DOHH2 (cell line): ENCODE measurements around the gene BUD13.

ENCODE experiments used
- H3F3A ChIP-seq: fragments of 200-600 bp; sonication (generic), shearing (Covaris generic); 2 replicates; pipeline ENCODE4 v1.6.0; 2016; ENCODE audit warnings: antibody characterized with exemption, mild to moderate bottlenecking; ENCODE audit not compliant: control insufficient read depth, insufficient read depth
- H3K27ac ChIP-seq: fragments of 200-600 bp; sonication (generic); 2 replicates; pipeline ENCODE4 v1.5.1; 2014; ENCODE audit warnings: low read depth, mild to moderate bottlenecking, low read length, moderate library complexity
- H3K27me3 ChIP-seq: fragments of 200-600 bp; sonication (generic); 2 replicates; pipeline ENCODE4 v1.6.1; 2014; ENCODE audit warnings: mild to moderate bottlenecking, low read length, mixed read lengths; ENCODE audit not compliant: control insufficient read depth
- H3K36me3 ChIP-seq: fragments of 200-600 bp; sonication (generic); 2 replicates; pipeline ENCODE4 v1.6.1; 2014; ENCODE audit warnings: mild to moderate bottlenecking, low read length, moderate library complexity, mixed read lengths; ENCODE audit not compliant: control insufficient read depth
- H3K4me1 ChIP-seq: fragments of 200-600 bp; sonication (generic); 2 replicates; pipeline ENCODE4 v1.6.1; 2014; ENCODE audit warnings: mild to moderate bottlenecking, low read length, mixed read lengths; ENCODE audit not compliant: control insufficient read depth
- H3K4me2 ChIP-seq: fragments of 200-600 bp; sonication (generic); 2 replicates; pipeline ENCODE4 v1.6.0; 2014; ENCODE audit warnings: mild to moderate bottlenecking, low read length, moderate library complexity
- H3K4me3 ChIP-seq: fragments of 200-600 bp; sonication (generic); 2 replicates; pipeline ENCODE4 v1.5.1; 2014; ENCODE audit warnings: mild to moderate bottlenecking, low read length, mixed read lengths
- H3K79me2 ChIP-seq: fragments of 200-600 bp; sonication (generic); 2 replicates; pipeline ENCODE4 v1.6.1; 2014; ENCODE audit warnings: mild to moderate bottlenecking, low read length, mixed read lengths; ENCODE audit not compliant: control insufficient read depth
- H3K9me2 ChIP-seq: fragments of 200-600 bp; sonication (generic); replicated peaks from 2 replicates; pipeline ENCODE4 v1.6.1; 2014; ENCODE audit warnings: mild to moderate bottlenecking, low read length, mixed read lengths; ENCODE audit not compliant: control insufficient read depth
- H3K9me3 ChIP-seq: fragments of 200-600 bp; sonication (generic); 2 replicates; pipeline ENCODE4 v1.6.1; 2014; ENCODE audit warnings: antibody characterized with exemption, low read length, mixed read lengths; ENCODE audit not compliant: control insufficient read depth, insufficient read depth
- H4K20me1 ChIP-seq: fragments of 200-600 bp; sonication (generic); 2 replicates; pipeline ENCODE4 v1.6.0; 2014; ENCODE audit warnings: low read depth, mild to moderate bottlenecking, antibody characterized with exemption, low read length, moderate library complexity; ENCODE audit not compliant: control insufficient read depth, insufficient read depth
- CTCF ChIP-seq: fragments of 200-600 bp; sonication (generic); IDR thresholded peaks from one replicate; pipeline ENCODE4 v1.5.1; 2014; ENCODE audit warnings: antibody characterized with exemption, mild to moderate bottlenecking, low read depth, low read length; ENCODE audit not compliant: poor library complexity, severe bottlenecking
- EZH2phosphoT487 ChIP-seq: fragments of 200-600 bp; sonication (generic); IDR thresholded peaks from 2 replicates; pipeline ENCODE4 v1.6.1; 2017; ENCODE audit warnings: borderline replicate concordance, mild to moderate bottlenecking, antibody characterized with exemption, low read length, moderate library complexity, mixed read lengths

BUD13 gene

GRCh38 chr11:116736763-116737162 lies 36.0 kb downstream of the BUD13 start:
- Histone ChIP-seq H3K4me2 (no peak overlapping the region), H3F3A (no peaks in the 10 kb centered on the region), H3K27ac (no peak overlapping the region), H3K4me3 (no peak overlapping the region), H3K9me3 (no peaks in the 10 kb centered on the region), H3K27me3 (no peaks in the 10 kb centered on the region), H3K36me3 (no peaks in the 10 kb centered on the region), H3K4me1 (peaks cover 3% of the 10 kb centered on the region; the same call in 1 of the 2 replicates), H3K9me2 (no peaks in the 10 kb centered on the region), H4K20me1 (no peaks in the 10 kb centered on the region), H3K79me2 (no peaks in the 10 kb centered on the region)
- TF ChIP-seq CTCF (no peak), EZH2phosphoT487 (no peak)

- Histone ChIP-seq H3K4me2 (no peak overlapping the region), H3K27me3 (no peaks in the 10 kb centered on the region), H3K9me3 (no peaks in the 10 kb centered on the region), H3K4me1 (peaks cover 3% of the 10 kb centered on the region; the same call in 1 of the 2 replicates), H3F3A (no peaks in the 10 kb centered on the region), H3K9me2 (no peaks in the 10 kb centered on the region), H4K20me1 (no peaks in the 10 kb centered on the region), H3K36me3 (no peaks in the 10 kb centered on the region), H3K79me2 (no peaks in the 10 kb centered on the region), H3K4me3 (no peak overlapping the region), H3K27ac (no peak overlapping the region)
- TF ChIP-seq EZH2phosphoT487 = no peak
- no peak for TF ChIP-seq CTCF
Observed at GRCh38 chr11:116733969-116734508, 38.7 kb downstream of the BUD13 start.

- Histone ChIP-seq H3K79me2 (no peaks in the 10 kb centered on the region), H4K20me1 (no peaks in the 10 kb centered on the region), H3K36me3 (no peaks in the 10 kb centered on the region), H3K4me3 (no peak overlapping the region), H3F3A (no peaks in the 10 kb centered on the region), H3K27me3 (no peaks in the 10 kb centered on the region), H3K4me1 (peaks cover 3% of the 10 kb centered on the region; the same call in 1 of the 2 replicates), H3K27ac (no peak overlapping the region), H3K9me3 (no peaks in the 10 kb centered on the region), H3K4me2 (no peak overlapping the region), H3K9me2 (no peaks in the 10 kb centered on the region)
- peak; percentile 14 for TF ChIP-seq CTCF
- TF ChIP-seq EZH2phosphoT487 = no peak
Observed at GRCh38 chr11:116733043-116733755, 39.6 kb downstream of the BUD13 start.
